Pons (tissue), 1 donor: Measurements from ENCODE around the gene ZFPM1.

Experiments
- DNase-seq: peaks from one replicate; pipeline ENCODE4 v3.0.0-alpha.2; 2016; ENCODE audit warnings: low spot score

ZFPM1 gene

DNA sequence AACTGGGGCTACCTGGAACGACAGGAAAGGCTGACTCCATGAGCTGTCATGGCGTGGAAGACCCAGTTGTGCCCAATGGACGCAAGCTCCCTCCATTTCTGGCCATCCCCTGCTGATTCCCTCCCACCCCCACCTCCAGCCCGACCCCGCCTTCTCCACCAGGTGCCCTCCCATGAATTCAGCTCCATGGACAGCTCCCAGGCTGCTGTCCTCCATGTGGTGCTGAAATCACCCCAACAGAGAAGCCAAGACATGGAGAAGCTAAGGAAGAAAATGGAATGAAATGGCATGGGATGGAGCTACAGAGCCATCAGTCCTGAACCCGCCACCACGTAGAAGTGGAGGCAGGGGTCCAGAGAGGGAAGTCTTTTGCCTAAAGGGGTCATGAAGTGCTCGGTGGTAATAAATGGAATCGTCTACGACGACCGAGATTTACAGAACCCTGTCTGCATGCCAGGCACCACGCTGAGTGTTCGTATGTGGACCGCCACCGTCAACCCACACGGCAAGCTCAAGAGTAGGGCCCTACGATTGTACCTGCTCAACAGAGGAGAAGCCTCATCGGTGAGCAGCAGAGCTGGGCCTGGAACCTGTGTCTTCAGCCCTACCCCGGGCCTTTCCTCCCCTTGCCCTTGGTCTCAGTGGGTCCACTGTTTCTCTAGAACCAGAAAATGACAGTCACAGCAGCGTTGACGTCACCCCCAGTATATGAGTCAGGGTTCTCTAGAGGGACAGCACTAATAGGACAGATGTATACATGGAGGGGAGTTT, 107.8 kb downstream of the ZFPM1 start:
- DNase-seq: no peak

DNA sequence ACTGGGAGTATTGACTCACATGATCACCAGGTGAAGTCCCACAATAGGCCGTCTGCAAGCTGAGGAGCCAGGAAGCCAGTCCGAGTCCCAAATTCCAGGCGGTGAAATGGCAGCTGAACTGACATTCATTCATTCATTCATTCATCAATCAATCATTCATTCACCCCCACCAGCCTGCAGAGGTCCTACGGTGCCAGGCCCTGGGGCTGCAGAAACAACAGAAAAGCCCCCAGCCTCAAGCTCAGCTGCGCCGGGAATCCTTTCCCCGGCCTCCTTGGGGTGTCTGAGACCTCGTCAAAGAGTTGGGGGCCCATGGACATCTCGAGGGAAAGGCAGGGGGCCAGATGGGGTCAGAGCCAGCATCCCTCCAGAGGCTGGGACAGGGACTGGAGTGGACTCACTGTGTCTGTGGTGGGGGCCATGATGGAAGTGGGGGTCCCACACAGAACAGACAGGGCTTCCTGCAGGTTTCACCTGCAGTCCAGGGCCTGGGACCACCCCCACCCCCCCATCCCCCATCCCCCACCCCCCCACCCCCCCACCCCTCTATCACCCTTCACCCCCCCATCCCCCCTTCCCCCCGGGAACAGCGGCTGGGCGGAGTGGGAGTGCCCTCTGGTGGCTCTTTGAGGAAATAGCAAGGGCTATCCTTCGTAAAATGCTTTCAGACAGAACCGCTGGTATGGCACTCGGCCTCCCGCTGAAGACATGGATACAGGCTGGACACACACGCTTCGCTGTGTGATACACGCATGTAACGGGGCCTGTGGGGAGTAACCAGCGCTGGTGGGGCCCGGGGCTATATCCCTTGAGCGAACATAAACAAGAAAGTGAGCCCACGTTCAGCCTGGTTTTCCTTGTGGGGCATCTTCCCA, 108.6 kb downstream of the ZFPM1 start:
- DNase-seq: peak; percentile 41

DNA sequence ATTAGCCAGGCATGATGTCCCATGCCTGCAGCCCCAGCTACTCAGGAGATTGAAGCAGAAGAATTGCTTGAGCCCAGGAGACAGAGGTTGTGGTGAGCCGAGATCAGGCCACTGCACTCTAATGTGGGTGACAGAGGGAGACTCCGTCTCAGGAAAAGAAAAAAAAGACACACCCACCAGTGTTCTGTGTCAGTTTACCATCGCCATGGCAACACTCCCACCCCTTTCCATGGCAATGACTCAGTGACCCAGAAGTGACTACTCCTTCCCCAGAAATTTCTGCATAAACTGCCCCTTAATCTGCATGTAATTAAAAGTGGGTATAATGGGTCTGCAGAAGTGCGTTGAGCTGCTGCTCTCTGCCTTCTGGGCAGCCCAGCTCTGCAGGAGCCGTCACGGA, 113.1 kb downstream of the ZFPM1 start:
- DNase-seq: no peak

DNA sequence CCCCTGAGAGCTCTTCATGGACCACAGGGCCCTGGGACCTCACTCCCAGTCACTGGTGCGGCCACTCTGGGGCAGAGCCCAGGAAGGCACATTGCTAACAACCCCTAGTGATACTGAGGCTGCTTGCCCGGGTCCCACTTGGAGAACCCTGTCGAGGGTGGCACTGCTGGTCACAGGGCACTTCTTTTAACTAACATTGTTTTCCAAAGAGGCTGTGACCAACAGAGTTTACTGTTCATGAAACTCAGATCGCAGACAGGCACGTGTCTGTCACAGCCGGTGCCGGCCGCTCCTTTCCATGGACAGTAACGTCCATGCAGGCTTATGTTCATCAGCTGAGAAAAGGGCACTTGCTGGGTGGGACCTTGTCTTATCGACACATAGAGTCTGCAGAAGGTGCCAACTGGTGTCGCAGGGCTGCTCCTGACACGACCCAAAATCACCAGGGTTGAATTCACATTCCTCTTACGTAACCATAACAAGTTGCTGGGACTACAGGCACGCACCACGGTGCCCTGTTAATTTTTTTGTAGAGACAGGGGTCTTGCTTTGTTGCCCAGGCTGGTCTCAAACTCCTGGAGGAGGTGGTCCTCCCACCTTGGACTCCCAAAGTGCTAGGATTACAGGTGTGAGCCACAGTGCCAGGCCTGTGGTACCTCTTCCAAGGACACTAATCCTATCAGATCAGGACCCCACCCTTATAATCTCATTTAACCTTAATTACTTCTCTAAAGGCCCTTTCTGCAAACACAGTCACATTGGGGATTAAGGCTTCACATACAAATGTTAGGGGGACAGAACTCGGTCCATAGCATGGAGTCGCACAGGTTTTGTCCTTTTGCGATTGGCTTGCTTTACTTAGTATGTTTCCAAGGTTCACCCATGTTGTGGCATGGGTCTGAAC, 115.9 kb downstream of the ZFPM1 start:
- no peak for DNase-seq

DNA sequence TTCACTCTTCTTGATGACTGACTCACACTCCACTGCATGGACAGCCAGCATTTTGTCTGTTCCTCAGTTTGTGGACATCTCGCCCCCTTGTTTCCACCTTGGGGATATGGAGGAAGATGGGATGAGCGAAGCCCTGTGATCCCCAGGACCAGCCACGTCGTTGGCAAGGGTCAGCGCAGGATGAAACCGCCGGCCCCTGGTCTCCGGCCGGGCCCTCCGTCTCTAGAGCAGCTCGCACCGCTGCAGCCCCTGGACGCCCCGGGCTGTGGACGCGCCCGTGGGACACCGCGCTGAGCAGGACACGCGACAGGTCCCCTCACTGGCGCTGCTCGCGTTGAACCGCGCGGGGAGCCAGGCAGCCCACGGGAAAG, 116.5 kb downstream of the ZFPM1 start:
- DNase-seq: no peak

DNA sequence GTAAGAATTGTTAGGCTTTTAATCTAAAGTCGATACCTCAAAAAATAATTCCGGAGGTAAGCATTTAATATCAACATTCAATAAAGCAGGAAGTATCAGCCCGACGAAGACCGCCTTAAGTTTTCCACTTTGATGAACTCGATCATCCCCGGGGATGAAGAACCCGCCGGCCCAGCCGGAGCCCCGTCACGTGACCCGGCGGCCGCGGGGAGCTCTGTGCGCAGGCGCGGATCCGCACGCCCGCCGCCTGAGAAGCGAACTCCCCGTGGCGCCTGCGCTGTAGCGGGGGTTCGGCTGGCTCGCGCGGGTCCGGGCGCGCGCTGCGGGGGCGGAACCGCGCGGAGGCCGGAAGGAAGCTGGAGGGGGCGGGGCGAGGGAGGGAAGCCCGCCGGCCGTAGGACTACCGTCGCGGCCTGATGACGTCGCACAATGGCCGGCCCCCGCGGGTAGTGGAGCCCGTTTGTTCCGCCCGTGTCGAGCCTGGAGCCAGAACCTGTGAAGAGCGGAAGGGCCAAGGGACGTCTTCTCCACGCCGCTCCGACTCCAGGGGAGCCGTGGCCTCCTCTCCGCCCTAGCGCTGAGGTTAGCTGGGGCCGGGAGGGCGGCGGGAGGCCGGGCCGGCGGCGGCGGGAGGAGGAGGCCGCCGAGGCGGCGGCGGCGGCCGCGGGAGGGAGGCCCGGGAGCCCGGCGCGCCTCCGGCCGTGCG, 117.1 kb downstream of the ZFPM1 start, which contains the start of gene ZC3H18:
ZC3H18 (plus strand) TSS at position 419 of the 706 bp plus-strand sequence. CDS start 6,721 bp downstream, outside the sequence.
- DNase-seq: peak; percentile 94

DNA sequence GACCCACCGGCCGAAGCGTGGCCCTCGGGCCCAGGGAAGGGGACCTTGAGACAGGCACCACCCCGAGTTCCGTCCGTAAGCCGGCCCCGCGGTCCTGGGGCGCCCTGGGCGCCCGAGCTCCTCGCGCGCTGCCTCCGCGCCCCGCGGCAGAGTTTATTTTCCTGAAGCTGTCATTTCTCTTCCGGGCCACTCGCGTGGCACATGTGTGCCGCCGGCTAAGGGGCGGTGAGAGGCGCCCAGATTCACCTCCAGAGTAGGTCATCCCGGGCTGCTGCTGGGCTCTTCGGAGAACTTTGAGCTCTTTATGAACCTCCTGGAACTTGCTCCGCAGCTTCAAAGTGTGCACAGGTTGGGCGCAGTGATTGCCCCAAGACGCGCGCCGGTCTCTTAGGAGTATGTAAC, 117.6 kb downstream of the ZFPM1 start:
- DNase-seq: no peak

DNA sequence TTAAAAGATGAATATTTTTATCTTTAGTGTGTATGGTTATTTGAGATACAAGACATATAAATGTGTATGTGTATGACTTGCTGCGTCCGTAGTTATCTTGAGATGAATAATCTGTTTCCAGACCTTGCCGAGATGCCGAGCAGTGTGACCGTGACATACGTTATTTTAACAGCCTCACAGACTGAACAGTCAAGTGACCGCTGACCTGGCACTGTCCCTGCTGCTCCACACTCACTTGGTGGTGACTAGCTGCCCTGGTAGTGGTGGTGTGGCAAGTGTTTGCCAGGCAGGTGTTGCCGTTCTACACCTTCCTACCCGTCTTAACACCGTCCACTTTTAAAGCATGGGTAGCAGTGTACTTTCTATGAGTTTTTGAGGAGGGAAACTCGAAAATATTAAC, 122.2 kb downstream of the ZFPM1 start:
- DNase-seq: no peak

DNA sequence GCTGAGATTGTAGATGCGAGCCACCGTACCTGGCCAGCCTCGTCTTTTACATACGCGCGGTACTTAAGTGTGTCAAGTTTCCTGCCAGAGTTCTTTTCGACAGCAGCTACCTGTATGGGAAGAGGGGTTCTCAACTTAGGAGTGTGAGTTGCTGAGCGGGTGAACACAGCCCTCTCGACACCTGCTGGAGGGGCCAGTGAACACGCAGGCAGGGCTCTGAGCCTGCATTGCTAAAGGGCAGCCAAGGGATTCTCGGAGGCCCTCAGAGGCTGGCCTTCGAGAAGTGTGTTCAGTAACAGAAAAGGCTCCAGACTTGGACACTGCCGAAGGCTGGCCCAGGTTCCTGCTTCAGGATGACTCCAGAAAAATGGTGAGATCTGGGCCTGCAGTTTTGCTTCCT, 123.2 kb downstream of the ZFPM1 start:
- DNase-seq: no peak

DNA sequence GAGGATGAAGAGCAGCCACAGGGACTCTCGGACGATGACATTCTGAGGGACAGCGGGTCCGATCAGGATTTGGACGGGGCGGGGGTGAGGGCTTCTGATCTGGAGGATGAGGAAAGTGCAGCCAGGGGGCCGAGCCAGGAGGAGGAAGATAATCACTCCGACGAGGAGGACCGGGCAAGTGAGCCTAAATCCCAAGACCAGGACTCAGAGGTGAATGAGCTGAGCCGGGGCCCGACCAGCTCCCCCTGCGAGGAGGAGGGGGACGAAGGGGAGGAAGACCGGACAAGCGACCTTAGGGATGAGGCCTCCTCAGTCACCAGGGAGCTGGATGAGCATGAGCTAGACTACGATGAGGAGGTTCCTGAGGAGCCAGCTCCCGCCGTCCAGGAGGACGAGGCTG, 124.1 kb downstream of the ZFPM1 start:
- no peak for DNase-seq

DNA sequence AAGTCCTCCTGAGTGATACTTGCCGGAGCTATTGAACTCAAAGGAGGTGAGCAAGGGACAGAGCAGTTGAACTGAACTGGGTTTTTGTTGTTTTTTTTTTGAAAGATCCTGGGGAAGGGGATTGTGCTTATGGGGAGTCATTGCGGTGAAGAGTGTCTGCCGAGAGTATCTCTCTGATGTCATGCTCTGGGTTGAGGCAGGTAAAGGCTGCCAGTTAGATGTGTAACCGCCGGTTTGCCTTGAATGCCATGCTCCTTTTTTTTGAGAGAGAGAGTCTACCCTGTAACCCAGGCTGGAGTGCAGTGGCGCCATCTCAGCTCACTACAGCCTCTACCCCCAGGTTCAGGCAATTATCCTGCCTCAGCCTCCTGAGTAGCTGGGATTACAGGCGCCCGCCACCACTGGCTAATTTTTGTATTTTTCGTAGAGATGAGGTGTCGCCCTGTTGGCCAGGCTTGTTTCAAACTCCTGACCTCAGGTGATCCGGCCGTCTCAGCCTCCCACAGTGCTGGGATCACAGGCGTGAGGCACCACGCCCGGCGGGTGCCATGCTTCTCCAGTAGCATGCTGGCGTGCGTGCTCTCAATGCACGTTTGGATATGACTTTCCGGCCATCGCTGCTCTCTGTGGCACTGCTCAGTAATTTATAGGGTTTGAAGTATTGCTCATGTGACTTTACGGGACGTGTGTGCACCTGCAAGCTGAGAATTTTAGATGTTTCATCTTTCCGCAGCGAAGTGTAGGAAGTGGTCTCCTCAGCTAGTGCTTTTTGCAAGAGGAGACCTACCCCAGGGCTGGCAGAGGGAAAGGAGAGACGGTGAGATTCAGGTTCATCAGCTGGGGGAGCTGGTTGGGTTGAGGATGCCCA, 125.6 kb downstream of the ZFPM1 start:
- no peak for DNase-seq

DNA sequence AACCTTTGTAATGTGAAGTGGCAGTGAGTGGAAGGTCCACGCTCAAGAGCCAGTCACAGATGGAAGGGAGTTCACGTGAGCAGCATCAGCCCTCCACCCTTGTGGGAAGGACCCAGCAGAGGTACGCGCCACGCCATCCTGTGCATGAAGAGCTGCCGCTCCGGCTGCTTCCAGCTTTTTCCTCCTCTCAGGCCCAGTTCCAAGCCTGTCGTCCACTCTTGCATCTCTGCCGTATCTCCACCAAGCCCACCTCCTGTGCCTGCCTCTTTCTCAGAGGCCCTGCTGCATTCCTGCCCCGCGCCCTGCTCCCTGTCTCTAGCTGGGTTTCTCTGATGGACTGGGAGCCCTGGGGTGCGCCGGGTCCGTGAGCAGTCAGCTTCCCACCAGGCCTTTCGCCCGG, 127.3 kb downstream of the ZFPM1 start:
- no peak for DNase-seq

DNA sequence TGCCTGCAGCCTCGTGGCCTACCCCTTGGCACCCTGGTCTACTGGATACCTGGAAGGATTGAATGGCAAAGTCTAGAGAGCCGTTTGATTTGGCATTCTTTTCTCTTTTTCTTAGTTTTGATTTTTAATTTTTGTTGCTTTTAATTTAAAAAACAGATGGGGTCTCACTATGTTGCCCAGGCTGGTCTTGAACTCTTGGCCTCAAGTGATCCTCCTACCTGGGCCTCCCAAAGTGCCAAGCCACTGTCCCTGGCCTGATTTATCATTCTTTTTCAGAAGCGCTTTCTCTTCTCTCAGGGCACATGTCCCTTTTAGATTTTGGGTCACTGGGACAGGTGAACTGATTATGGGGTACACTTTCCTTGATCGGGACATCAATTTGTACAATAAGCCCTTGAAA, 128.0 kb downstream of the ZFPM1 start:
- no peak for DNase-seq

DNA sequence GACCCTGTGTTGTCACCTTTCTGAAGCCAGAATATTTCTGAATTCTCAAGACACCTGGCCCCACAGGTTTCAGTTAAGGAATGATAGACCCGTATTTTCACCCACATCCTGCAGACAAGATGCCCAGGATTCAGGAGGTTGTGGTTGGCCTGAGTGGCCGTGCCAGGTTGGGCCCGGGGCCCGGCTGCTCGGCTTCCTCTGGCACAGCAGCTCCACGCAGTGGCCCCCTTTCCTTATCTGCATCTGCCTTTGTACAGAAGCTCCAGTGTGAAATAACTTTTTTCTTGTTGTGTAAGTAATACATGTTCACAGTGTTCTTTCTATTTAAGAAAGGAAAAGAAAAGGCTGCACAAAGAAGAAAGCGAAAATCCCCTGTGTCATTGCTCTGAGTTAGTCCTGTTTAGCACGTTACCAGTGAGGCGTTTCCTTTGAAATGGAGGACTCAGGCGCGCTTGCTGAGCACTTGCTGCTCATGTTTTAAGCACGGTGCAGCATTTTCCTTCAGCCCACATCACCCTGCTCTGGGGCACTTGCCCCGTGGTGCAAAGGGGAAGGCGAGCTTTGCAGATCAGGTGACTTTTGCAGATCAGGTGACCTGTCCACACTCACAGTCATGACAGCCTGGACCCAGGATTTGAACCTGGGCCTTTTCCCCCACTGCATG, 130.0 kb downstream of the ZFPM1 start:
- DNase-seq: no peak

DNA sequence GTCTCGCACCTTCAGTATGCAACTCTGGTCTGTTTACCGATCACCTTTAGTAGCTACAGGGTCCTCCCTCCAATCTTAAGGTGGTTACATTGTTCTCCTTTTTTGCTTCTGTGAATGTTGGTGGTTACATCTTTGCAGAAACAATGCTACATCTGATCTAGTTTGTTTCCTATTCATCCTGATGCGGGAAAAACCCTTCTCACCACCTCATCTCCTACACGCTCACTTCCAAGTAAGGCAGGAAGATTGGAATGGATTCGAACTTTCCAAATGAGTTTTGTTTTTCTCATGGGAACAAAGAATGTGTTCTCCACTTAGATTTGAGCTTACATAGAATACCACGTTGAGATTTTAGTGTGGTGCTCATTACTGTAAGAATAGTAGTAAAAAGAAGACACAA, 131.6 kb downstream of the ZFPM1 start:
- DNase-seq: no peak

DNA sequence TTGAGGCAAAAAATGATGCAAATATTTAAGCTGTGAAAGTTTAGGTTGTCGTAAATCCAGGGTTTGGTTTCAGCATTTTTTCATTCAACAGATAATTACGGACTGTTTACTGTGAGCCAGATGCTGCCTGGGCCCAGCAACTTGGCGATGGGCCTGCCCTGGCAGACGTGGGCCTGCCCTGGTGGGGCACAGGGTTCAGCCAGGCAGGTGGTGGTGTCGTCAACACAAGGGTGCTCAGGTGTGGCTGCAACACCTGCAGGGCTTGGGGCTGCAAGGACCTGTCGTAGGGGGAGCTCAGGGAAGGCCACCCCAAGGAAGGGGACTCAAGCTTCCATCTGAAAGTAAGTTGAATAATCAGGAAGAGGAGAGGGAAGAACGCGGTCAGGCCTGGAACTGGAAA, 132.2 kb downstream of the ZFPM1 start:
- no peak for DNase-seq

DNA sequence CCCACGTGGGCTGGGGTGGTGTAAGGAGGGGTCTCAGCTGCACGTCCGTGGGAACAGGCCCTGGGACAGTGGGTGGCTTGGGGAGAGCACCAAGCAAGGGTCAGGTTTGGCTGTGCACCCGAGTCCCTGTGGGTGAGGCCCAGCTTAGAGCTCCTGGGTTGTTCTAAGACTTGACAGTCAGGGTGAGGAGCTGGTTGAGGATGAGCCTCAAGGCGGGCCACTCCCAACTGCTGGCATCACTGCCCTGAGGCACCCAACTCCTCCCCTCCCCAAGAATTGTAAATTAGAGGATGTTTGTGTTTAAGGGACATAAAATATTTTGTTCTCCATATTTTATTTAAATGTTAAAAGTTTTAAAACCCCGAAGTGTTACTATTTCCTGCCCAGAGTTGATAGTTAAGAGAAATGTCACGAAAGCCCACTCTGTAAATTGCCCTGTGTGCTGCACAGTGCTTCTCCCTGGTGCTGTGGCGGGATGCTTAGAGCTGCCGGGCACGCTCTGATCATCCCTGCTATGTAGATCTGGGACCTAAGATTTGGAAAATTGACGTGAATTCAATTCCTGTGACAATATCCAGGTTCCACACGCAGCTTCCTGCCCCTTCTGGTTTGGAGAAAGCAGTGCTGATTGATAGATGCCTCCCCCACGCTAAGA, 133.0 kb downstream of the ZFPM1 start:
- no peak for DNase-seq
